Heart right ventricle (tissue), 16 donors: ENCODE measurements around the gene PITPNM1. TPM values are rescaled to one million over a fixed set of nuclear protein-coding genes. Genes with fewer than 3 reads are reported as not detected.
"Not testable (repeated sequence)": the region's sequence is repeated elsewhere in the genome, so short reads cannot be mapped to it uniquely, and the experiment has no call there.

Experiments
- ATAC-seq, 8 donors: fragments of 200-7000 bp; cut with Tn5 transposase; one replicate each; pipeline ENCODE4 v1.9.1; 2020; ENCODE audit warnings: mild to moderate bottlenecking in 8 of 8, moderate library complexity in 8 of 8, moderate number of reproducible peaks in 1 of 8
- DNase-seq, 2 donors: peaks; one replicate each; pipeline ENCODE4 v3.0.0-alpha.2; 2020
- H3K27ac ChIP-seq, 10 donors: fragments of 200-600 bp; sonication (generic) in 2 of 10; one replicate each; pipeline versions ENCODE4 v1.5.0 to v1.8.0; 2020 to 2022; ENCODE audit warnings: mild to moderate bottlenecking in 3 of 10
- H3K27me3 ChIP-seq, 7 donors: fragments of 200-600 bp; one replicate each; pipeline ENCODE4 v1.8.0; 2021 to 2022; ENCODE audit warnings: mild to moderate bottlenecking in 2 of 7
- H3K36me3 ChIP-seq, 9 donors: fragments of 200-600 bp; sonication (generic) in 1 of 9; one replicate each; pipeline versions ENCODE4 v1.5.0 to v1.8.0; 2020 to 2022; ENCODE audit warnings: mild to moderate bottlenecking in 2 of 9
- H3K4me1 ChIP-seq, 9 donors: fragments of 200-600 bp; sonication (generic) in 1 of 9; one replicate each; pipeline versions ENCODE4 v1.5.0 to v1.8.0; 2020 to 2022; ENCODE audit warnings: mild to moderate bottlenecking in 4 of 9
- H3K4me3 ChIP-seq, 10 donors: fragments of 200-600 bp; sonication (generic) in 2 of 10; one replicate each; pipeline versions ENCODE4 v1.5.0 to v1.8.0; 2020 to 2022; ENCODE audit warnings: mild to moderate bottlenecking in 7 of 10, moderate library complexity in 2 of 10
- H3K9me3 ChIP-seq, 11 donors: fragments of 200-600 bp in 10 of 11; sonication (generic) in 2 of 11; one replicate each; pipeline versions ENCODE4 v1.5.0 to v1.8.0; 2013 to 2022; ENCODE audit warnings: mild to moderate bottlenecking in 2 of 11, control low read depth in 1 of 11, moderate library complexity in 1 of 11
- WGBS, 2 donors: extraction: QIAGEN DNeasy Blood & Tissue Kit; methylation state at CpG; one replicate each; pipeline ENCODE4 v1.1.7; 2013; ENCODE audit warnings: inconsistent platforms in 1 of 2; 5-methylcytosine and 5-hydroxymethylcytosine counted together
- intact Hi-C, 10 donors: fragments of 100-400 bp; cut with DNase I; formaldehyde crosslinking; loops; one replicate each; pipeline versions ENCODE4 v1.11.1 to v1.14.2; 2022
- polyA plus RNA-seq, 2 donors: library from polyadenylated mRNA; stranded (reverse); fragments of 200-250 nt; gene quantifications; one replicate each; pipeline ENCODE4 v1.2.3, GENCODE V29; 2013
- total RNA-seq, 10 donors: library from RNA; stranded (reverse); fragmentation: NEBNext Ultra II Directional in 3 of 10; extraction: Animal tissue kit (Norgen Biotek cat#: 25700) in 3 of 10; gene quantifications; one replicate each; pipeline versions ENCODE4 v1.2.1 to v1.2.4, GENCODE V29; 2021 to 2023
- TF ChIP-seq, protein P1 (sequence below), 9 donors: fragments of 200-600 bp; sonication (generic) in 2 of 9; IDR thresholded peaks; one replicate each; pipeline versions ENCODE4 v1.5.0 to v1.8.0; 2021 to 2022; ENCODE audit warnings: antibody characterized with exemption in 9 of 9, mild to moderate bottlenecking in 5 of 9, moderate library complexity in 1 of 9
- donor health status: Arrhythmogenic right ventricular cardiomyopathy.
- donor health status: ischemic (EF 13 %, LVEDD 7.1; RV severe dilation, severe dysfunction).
- donor health status: healthy with polysubstance abuse.
- donor health status: DM: no; HTN: yes; CAD: no.
- donor health status: DM: no; HTN: no; CAD: no.
- donor health status: ischemic (EF 25% LVEDD 6.9; RV normal size, moderate dysfunction).
- donor health status: ischemic (EF 25% LVEDD 5.7; RV mildly dilated, moderate dysfunction).
- donor health status: healthy.
- donor health status: DM: yes; HTN: yes; CAD: no.
- donor health status: Ischemic cardiomyopathy.
- donor health status: ischemic (EF 35%, LVEDD 5.7; RV mildly dilated, moderate dysfunction).
- donor health status: nonischemic (EF 11% LVEDD 7.7; RV severe dilation, severe dysfunction).
- donor health status: DM: yes; HTN: yes; CAD: no.
- donor health status: PGD.
- donor health status: ischemic (EF 29% LVEDD 5.4; RV normal size, mild dysfunction).
- donor health status: nonischemic (EF 23%, LVEDD 6.1; RV moderate dilation, normal function).

PITPNM1 gene
- total and polyA plus RNA-seq, 12 donors: 21.3 to 68.9 (median 28.8) TPM

DNA sequence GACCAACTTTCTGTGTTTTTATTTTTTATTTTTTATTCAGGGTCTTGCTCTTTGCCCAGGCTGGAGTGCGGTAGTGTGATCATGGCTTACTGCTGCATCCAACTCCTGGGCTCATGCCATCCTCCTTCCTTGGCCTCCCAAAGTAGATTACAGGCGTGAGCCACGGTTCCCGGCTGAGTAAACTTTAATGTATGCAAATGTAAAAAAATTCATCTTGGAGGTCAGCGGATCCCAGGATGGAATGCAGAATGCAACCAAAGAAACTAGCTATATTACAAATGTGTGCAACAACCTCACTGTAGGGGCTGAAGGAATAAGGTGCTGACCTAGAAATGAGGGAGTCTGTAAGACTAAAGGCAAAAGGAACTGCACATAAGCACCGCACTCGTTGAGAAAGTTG is 9.0 kb upstream of the PITPNM1 start:
- intact Hi-C loops: no loop called here
- TF ChIP-seq, protein P1, sequence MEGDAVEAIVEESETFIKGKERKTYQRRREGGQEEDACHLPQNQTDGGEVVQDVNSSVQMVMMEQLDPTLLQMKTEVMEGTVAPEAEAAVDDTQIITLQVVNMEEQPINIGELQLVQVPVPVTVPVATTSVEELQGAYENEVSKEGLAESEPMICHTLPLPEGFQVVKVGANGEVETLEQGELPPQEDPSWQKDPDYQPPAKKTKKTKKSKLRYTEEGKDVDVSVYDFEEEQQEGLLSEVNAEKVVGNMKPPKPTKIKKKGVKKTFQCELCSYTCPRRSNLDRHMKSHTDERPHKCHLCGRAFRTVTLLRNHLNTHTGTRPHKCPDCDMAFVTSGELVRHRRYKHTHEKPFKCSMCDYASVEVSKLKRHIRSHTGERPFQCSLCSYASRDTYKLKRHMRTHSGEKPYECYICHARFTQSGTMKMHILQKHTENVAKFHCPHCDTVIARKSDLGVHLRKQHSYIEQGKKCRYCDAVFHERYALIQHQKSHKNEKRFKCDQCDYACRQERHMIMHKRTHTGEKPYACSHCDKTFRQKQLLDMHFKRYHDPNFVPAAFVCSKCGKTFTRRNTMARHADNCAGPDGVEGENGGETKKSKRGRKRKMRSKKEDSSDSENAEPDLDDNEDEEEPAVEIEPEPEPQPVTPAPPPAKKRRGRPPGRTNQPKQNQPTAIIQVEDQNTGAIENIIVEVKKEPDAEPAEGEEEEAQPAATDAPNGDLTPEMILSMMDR (IDR thresholded peaks at IDR 0.05): no peak
- peaks cover 0 to 15% (median 0%) of the 10 kb centered on the region in 7 donors for H3K27me3 ChIP-seq
- H3K27ac ChIP-seq: no peak overlapping the region
- DNase-seq: no peak
- no peaks in the 10 kb centered on the region for H3K9me3 ChIP-seq
- H3K4me1 ChIP-seq: peaks cover 0 to 2% (median under 1%) of the 10 kb centered on the region in 9 donors
- H3K36me3 ChIP-seq: no peaks in the 10 kb centered on the region
- no peak overlapping the region for H3K4me3 ChIP-seq
- WGBS, 2 donors: 79 to 83% methylated on average over 7 of the region's 7 CpGs
- no peak for ATAC-seq

DNA sequence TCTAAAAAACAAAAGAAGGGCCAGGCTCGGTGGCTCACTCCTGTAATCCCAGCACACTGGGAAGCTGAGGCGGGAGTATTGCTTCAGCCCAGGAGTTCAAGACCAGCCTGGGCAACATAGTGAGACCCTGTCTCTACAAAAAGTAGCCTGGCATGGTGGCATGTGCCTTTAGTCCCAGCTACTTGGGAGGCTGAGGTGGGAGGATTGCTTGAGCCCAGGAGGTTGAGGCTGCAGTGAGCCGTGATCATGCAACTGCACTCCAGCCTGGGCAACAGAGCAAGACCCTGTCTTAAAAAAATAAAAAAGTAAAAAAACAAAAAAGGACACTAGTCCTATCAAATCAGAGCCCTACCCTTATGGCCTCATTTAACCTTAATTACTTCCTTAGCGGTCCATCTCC is 6.4 kb upstream of the PITPNM1 start:
- intact Hi-C loops, H3K4me3 ChIP-seq, H3K27ac ChIP-seq, H3K9me3 ChIP-seq, DNase-seq, H3K36me3 ChIP-seq, ATAC-seq: not testable (repeated sequence)
- 90 to 92% methylated on average over 4 of the region's 4 CpGs for WGBS, 2 donors
- Histone ChIP-seq H3K27me3 (peaks cover 0 to 15% (median 0%) of the 10 kb centered on the region in 7 donors), H3K4me1 (peaks cover 5 to 20% (median 14%) of the 10 kb centered on the region in 9 donors)

DNA sequence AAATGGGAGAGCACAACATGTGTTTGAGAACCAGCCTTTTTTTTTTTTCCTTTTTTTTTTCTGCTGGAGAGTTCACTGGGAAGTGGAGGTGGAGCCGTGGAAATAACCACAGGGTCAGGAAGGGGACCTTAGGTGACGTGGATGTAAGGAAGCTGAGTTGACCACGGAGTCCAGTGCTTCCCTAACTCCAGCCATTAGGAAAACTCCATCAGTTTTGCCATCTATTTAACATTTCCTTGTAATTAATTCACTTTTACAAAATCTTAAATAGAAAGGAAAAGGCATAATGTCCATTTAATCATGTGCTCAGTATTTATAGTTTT is 4.8 kb upstream of the PITPNM1 start:
- ATAC-seq (no peak), DNase-seq (no peak)
- Histone ChIP-seq H3K4me3 (no peak overlapping the region), H3K9me3 (no peaks in the 10 kb centered on the region), H3K36me3 (peaks cover 0 to 9% (median 0%) of the 10 kb centered on the region in 9 donors), H3K4me1 (peaks cover 11 to 33% (median 28%) of the 10 kb centered on the region in 9 donors), H3K27ac (no peak overlapping the region), H3K27me3 (peaks cover 0 to 15% (median 0%) of the 10 kb centered on the region in 7 donors)
- TF ChIP-seq, protein P1 (IDR thresholded peaks at IDR 0.05): no peak
- WGBS, 2 donors: 48 to 54% methylated on average over 3 of the region's 3 CpGs
- intact Hi-C loops: no loop called here

DNA sequence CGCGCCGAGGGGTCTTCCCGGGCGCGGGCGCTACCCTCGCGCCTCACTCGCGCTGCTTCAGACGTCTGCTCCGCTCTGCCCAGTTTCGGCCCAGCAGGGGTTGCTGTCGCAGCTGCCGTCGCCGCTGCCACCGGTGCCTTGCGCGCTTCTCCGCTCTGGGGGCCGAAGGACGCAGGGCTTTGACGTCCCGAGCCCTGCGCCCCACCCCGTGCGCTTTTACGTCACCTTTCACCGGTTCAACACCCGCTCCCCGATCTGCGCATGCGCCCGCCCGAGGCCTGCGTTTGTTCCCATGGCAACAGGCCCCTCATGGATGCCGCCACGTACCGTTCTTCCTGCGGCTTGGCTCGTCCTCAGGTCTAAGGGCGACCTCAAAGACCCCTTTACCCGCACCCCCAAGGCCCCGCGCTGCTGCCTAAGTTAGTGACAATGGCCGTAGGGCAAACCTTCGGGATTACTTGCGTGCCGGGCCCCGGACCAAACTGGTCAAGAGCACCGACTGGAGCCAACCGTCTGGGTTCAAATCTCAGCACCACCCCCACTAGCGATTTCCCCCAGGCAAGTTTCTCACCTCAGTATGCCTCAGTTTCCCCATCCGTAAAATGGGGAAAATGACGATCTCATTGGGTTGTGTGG is 3.4 kb upstream of the PITPNM1 start:
- 1% methylated on average over 57 of the region's 57 CpGs for WGBS, 2 donors
- intact Hi-C loops: loop anchor here in 7 of 10 donors (1.0 to 10.0 kb wide), 10 partner anchors 39 to 156 kb away; partner anchors contain the start of genes PPP1CA (in 4 of the 7), TBC1D10C (in 4 of the 7), POLD4 (in 3 of the 7) and GSTP1 (in 2 of the 7)
- Histone ChIP-seq H3K4me3 (peak overlapping the region; percentile 45 to 97 (median 78)), H3K36me3 (peaks cover 0 to 9% (median 0%) of the 10 kb centered on the region in 9 donors), H3K9me3 (no peaks in the 10 kb centered on the region), H3K27me3 (peaks cover 0 to 9% (median 0%) of the 10 kb centered on the region in 7 donors), H3K4me1 (peaks cover 16 to 42% (median 35%) of the 10 kb centered on the region in 9 donors), H3K27ac (peak overlapping the region; percentile 96 to 100 (median 98))
- ATAC-seq (peak; percentile 54 to 73 (median 68)), DNase-seq (peak; percentile 99)
- TF ChIP-seq, protein P1 (IDR thresholded peaks at IDR 0.05): no peak
